Measurements from ENCODE around the gene CLIC5.
"Not testable (repeated sequence)": the region's sequence is repeated elsewhere in the genome, so short reads cannot be mapped to it uniquely, and the experiment has no call there.

CLIC5 gene

GRCh38 chr6:45926423-45926822, 89.2 kb downstream of the CLIC5 start:
- DNase-seq (ENCODE audit: low read depth), result not testable (repeated sequence)

GRCh38 chr6:45924763-45925342, 90.8 kb downstream of the CLIC5 start:
- DNase-seq (ENCODE audit: low read depth), result no peak

GRCh38 chr6:45923831-45924391, 91.7 kb downstream of the CLIC5 start:
- no peak for DNase-seq (ENCODE audit: low read depth)

- peak; percentile 19 for DNase-seq (ENCODE audit: low read depth)
Measured at GRCh38 chr6:45922728-45923351, 92.8 kb downstream of the CLIC5 start.

GRCh38 chr6:45921691-45922281, 93.9 kb downstream of the CLIC5 start:
- no peak for DNase-seq (ENCODE audit: low read depth)

- no peak for DNase-seq (ENCODE audit: low read depth)
Measured at GRCh38 chr6:45920819-45921511, 94.7 kb downstream of the CLIC5 start.

GRCh38 chr6:45917439-45917838, 98.2 kb downstream of the CLIC5 start:
- DNase-seq (ENCODE audit: low read depth), result no peak

GRCh38 chr6:45916692-45917091, 99.0 kb downstream of the CLIC5 start:
- DNase-seq (ENCODE audit: low read depth), result no peak

- no peak for DNase-seq (ENCODE audit: low read depth)
Measured at GRCh38 chr6:45915780-45916468, 99.7 kb downstream of the CLIC5 start.

GRCh38 chr6:45911691-45912090, 104.0 kb downstream of the CLIC5 start:
- no peak for DNase-seq (ENCODE audit: low read depth)

GRCh38 chr6:45903959-45904358, 111.7 kb downstream of the CLIC5 start:
- no peak for DNase-seq (ENCODE audit: low read depth)

GRCh38 chr6:45902984-45903383, 112.7 kb downstream of the CLIC5 start:
- no peak for DNase-seq (ENCODE audit: low read depth)

GRCh38 chr6:45901767-45902650, 113.7 kb downstream of the CLIC5 start:
- DNase-seq (ENCODE audit: low read depth), result no peak

GRCh38 chr6:45900808-45901752, 114.6 kb downstream of the CLIC5 start:
- no peak for DNase-seq (ENCODE audit: low read depth)

GRCh38 chr6:45899683-45899946, 116.0 kb downstream of the CLIC5 start:
- no peak for DNase-seq (ENCODE audit: low read depth)

GRCh38 chr6:45898941-45899682, 116.5 kb downstream of the CLIC5 start:
- no peak for DNase-seq (ENCODE audit: low read depth)

GRCh38 chr6:45896783-45897441, 118.7 kb downstream of the CLIC5 start:
- no peak for DNase-seq (ENCODE audit: low read depth)

- no peak for DNase-seq (ENCODE audit: low read depth)
Measured at GRCh38 chr6:45895569-45895968, 120.1 kb downstream of the CLIC5 start.

- DNase-seq (ENCODE audit: low read depth), result no peak
Measured at GRCh38 chr6:45892696-45893245, 122.9 kb downstream of the CLIC5 start.

Measured in stimulated activated CD8-positive, alpha-beta memory T cell treated with anti-CD3 and anti-CD28 coated beads, Interleukin-15, amount 100 ng/mL, for 1 hour (primary cell).